HG03439 (cell line): ENCODE measurements around the gene CRYGN.

ENCODE experiments used
- ATAC-seq: cut with Tn5 transposase; IDR thresholded peaks from one replicate; pipeline ENCODE4 v1.9.1; 2021; ENCODE audit warnings: mild to moderate bottlenecking, moderate library complexity; ENCODE audit not compliant: unreplicated experiment

Gene CRYGN

GRCh38 chr7:151408839-151409666, 30.9 kb downstream of the CRYGN start:
- no peak for ATAC-seq

GRCh38 chr7:151408498-151408838, 31.5 kb downstream of the CRYGN start:
- no peak for ATAC-seq

DNA sequence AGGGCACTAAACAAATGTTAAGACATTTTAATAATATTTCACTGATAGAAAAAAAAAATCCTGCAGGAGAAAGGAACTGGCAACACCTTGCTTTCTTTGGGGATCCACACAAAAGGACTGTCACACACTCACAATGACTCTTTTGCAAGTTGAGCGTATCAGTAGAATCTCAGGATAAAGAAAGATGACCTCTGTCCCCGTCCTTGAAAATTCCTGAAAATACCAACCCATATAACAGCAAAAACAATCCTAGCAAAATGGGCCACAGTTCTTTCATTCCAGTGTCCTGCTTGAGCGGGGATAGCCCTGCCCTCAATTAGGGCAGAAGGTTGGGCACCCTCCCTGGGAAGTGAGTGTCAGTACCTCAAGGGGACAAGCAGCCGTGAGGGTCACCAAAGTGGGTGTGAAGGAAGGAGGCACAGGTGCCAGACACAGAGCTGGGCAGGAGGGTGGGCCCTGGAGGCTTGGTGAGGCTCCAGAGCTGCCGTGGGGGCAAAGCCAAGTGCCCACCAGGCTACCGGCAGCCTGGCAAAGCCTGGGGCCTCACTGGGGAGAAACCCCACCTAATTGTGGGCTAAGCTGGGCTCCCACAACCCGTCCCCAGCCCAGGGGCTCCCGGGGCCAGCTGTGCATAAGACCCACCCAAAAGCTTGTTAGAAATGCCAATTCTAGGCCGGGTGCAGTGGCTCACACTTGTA, 32.9 kb downstream of the CRYGN start:
- ATAC-seq: no peak

GRCh38 chr7:151406051-151406875, 33.7 kb downstream of the CRYGN start:
- ATAC-seq: no peak

GRCh38 chr7:151405588-151405987, 34.4 kb downstream of the CRYGN start:
- no peak for ATAC-seq

DNA sequence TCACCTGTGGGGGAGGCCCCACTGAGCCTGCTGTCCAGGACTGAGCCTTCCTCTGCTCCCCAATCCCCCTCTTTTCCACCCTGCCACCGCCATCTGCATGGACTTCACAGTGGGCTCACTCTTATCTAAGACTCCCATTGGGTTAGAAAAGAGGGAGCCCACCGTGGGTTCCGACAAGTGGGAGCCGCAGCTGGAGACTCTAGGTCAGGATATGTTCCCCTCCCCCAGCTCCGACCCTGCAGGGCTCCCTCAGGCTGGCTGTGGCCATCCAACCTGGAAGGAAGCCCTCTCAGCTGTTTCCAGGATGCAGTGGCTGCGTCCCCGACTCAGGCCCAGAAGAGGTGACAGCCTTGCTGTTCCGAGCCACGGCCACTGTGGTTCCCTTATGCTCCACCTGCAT, 34.9 kb downstream of the CRYGN start:
- no peak for ATAC-seq

DNA sequence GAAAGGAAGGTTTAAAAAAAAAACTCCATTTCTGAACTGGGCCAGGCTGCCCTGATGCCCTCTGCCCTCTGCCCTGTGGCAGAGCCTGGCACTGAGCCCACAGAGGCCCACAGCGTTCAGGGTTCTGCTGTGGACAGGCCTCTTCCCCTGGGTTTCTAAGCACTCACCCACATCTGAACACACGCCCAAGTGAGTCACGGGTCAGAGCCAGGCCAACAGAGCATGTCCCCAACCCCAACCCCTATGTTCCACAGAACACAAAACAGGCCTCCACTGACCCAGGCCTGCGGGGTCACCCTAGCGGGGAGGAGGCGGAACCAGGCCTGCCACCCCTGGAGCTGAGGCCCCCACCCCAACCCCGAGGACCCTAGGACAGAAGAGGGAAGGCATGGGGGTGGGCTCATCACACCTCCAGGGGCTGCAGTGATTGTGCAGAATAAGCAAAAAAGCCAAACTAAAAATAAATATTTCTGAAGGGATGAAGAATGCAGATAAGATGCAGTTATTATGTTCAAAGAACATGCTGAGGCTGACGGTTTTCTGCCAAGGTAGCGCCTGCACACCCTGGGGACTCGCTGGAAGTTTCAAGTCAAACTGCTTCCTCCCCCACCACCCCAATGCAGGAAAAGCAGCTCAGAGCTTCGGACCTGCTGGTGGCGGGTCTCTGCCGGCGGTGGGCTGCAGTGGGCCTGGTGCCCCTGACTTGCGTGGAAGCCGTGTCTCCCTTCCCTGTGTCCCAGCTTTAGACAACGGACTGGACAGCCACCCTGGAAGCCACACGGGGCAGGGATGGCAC, 35.5 kb downstream of the CRYGN start:
- no peak for ATAC-seq

DNA sequence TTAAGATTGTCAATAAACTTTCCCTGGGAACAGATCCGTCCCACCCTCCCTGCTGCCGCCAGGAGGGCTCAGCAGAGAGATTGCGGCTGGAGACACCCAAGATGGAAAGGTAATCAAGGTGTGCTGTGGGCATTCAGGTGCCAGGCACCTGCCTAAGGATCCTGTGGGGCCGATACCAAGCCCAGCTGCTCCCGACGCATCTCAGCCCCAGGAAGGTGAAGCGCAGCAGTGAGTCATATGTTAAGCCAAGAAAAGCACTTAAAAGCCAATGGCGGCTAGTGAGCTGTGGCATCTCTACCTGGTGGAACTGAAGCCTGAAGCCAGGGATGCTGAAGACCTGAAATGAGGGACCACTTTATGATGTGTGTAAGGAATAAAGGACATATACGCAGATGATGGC, 36.2 kb downstream of the CRYGN start:
- ATAC-seq: no peak

- no peak for ATAC-seq
Measured at GRCh38 chr7:151402029-151402835, 37.7 kb downstream of the CRYGN start.

GRCh38 chr7:151400626-151401315, 39.2 kb downstream of the CRYGN start:
- ATAC-seq: peak; percentile 77

GRCh38 chr7:151399906-151400305, 40.0 kb downstream of the CRYGN start:
- ATAC-seq: no peak

GRCh38 chr7:151399305-151399601, 40.7 kb downstream of the CRYGN start:
- no peak for ATAC-seq

DNA sequence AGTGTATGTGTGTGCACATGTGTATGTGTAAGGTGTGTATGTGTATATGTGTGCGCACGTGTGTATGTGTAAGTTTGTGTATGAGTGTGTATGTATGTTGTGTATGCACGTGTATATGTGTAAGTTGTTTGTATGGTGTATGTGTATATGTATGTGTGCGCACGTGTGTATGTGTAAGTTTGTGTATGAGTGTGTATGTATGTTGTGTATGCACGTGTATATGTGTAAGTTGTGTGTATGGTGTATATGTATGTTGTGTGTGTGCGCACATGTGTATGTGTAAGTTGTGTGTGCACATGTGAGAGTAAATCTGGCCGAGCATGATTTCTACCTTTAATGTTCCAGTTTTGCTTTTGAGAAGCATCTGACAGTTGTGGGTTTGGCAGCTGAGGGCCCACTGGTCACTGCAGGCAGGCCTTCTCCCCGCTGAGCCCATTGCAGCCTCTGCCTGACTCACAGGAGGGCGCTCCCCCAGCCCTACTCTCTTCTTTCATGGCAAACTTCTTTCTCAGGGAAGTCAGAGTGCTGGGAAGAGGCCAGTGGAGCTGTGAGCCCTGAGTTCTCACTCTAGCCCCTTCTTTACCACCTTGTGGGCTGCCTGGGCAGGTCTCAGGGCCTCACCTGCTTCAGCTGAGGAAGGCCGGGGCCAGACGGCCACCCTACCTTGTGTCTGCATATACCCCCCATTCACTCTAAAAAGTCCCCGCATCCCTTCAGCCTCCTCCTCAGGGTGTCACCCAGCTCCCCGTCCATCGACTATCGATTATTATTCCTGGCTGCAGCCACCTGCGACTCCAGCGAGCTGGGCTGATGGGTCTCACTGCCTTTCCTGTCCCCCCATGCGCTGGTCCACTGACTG, 41.3 kb downstream of the CRYGN start:
- ATAC-seq: no peak

- ATAC-seq: no peak
Measured at GRCh38 chr7:151397026-151397425, 42.9 kb downstream of the CRYGN start.

DNA sequence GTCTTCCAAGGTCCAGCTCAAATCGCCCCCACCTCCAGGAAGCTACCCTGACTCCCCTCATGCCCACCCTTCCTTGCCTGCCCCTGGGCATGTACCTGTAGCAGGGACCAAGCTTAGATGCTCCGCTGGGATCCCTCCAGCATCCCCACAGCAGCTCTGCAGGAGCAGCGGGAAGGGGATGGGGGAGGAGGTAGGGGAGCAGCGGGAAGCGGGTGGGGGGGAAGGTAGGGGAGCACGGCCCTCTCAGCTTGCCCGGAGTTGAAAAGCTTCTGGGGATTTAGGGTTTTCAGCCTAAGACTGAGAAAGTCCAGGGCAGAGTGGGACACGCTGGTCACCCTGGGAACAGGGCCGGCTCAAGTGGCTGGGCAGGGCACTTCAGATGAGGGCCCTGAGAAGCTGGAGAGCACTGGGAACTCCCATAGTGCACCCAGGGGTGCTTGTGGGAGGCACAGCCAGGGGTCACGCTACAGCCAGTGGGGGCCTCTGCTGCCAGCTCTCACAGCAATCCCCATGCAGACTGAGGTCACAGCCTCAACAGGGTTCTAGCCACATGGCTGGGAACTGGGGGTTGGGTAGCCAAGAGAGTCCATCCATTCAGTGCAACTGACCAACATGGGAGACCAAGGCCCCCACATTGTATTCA, 43.5 kb downstream of the CRYGN start:
- no peak for ATAC-seq

GRCh38 chr7:151395036-151395367, 44.9 kb downstream of the CRYGN start:
- ATAC-seq: no peak

DNA sequence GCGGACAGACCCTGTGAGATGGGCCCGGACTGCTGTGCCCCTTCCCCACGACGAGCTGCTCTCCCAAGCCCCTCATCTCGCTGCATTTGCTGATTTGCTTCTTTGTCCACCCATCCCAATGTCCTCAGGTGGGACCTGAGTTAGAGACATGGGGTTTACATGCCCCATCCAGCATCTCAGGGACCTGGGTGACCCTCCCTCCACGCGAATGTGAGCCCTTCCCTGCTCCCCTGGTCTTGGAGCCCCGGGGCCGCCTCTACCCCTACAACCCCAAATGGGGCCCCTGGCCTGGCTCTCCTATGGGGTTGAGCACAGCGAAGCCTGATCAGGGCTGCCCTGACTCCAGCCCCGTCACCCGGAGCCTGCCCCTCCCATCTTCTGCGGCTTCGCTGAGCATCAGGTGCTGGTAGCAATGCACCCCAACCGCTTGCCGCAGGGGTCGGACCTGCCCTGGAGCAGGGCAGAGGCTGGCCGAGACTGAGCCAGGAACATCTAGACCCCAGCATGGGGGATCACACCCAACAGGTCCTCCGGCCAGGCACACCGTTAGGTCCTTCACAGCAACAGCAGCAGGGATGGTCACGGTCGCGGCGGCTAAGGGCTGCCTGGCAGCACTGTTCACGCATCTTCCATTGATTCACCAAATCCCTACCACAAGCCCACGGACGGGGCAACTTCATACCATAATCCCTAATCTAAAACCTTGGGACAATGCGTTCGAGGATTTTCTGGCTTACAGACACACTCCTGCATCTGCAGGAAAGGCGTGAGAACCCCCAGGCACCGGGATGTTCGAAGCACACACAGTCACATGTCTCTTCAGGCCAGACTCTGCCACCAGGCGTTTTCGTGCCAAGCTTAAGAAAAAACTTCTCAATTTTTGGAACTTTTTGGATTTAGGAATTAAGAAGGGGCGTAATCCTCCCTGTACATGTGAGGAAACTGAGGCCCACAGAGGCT, 45.6 kb downstream of the CRYGN start:
- ATAC-seq: no peak
